HepG2 (cell line): ENCODE results near the gene CTSD. TPM values are rescaled to one million over a fixed set of nuclear protein-coding genes. Genes with fewer than 3 reads are reported as not detected.

ENCODE experiments used
- ATAC-seq: fragments of 200-7000 bp; cut with Tn5 transposase; 3 replicates; pipeline ENCODE4 v1.9.1; 2020; ENCODE audit warnings: mild to moderate bottlenecking, moderate library complexity
- BruUV-seq: library from RNA; stranded (reverse); fragments of 400-500 nt; replicated peaks from 2 replicates; lab custom pipeline; 2021; lab: Mats Ljungman, UMichigan
- CTCF ChIA-PET: fragments of 300-600 bp; formaldehyde crosslinking; extraction: SDS; loops from one replicate; lab custom pipeline; 2021; ENCODE audit warnings: low total read pairs, inconsistent platforms, low intra/inter-chr PET ratio; lab: Yijun Ruan, JAX
- POLR2A ChIA-PET: fragments of 350-600 bp; sonication (Branson Sonifier 250); formaldehyde crosslinking; loops from one replicate; lab custom pipeline; 2020; ENCODE audit warnings: antibody characterized with exemption, inconsistent platforms; lab: Yijun Ruan, JAX
- DNase-seq: peaks from one replicate; pipeline ENCODE4 v3.0.0-alpha.2; 2015; ENCODE audit warnings: low spot score
- FAIRE-seq: peaks from 3 replicates; lab custom pipeline; 2011; peaks lifted over from hg19 to GRCh38; lab: Jason Lieb, UNC
- H2AFZ ChIP-seq: one replicate; pipeline ENCODE4 v1.6.1; 2011; ENCODE audit warnings: low read length, inconsistent platforms
- H3K27ac ChIP-seq: fragments of 300-600 bp; 3 replicates; pipeline ENCODE4 v1.8.0; 2011; ENCODE audit warnings: mixed run types, mild to moderate bottlenecking, mixed read lengths, low read length, inconsistent platforms; ENCODE audit not compliant: insufficient read depth; ENCODE audit errors: extremely low read length
- H3K27me3 ChIP-seq, 2 experiments: fragments of 200-600 bp in 1 of 2; 2 replicates in 1 of 2; 3 replicates in 1 of 2; pipeline versions ENCODE4 v1.6.0 to v1.8.0; 2011; ENCODE audit warnings: low read length in 2 of 2, mild to moderate bottlenecking in 2 of 2, moderate library complexity in 2 of 2, inconsistent platforms in 1 of 2; ENCODE audit not compliant: insufficient read depth in 2 of 2, control insufficient read depth in 1 of 2
- H3K36me3 ChIP-seq, 2 experiments: fragments of 200-600 bp in 1 of 2; replicated peaks in 1 of 2; 2 replicates in 1 of 2; 3 replicates in 1 of 2; pipeline versions ENCODE4 v1.5.1 to v1.8.0; 2011; ENCODE audit warnings: low read length in 2 of 2, inconsistent platforms in 1 of 2; ENCODE audit not compliant: insufficient read depth in 2 of 2, control insufficient read depth in 1 of 2
- H3K4me1 ChIP-seq: 2 replicates; pipeline ENCODE4 v1.5.1; 2012; ENCODE audit warnings: low read length, inconsistent platforms; ENCODE audit not compliant: insufficient read depth
- H3K4me2 ChIP-seq: 2 replicates; pipeline ENCODE4 v1.6.0; 2011; ENCODE audit warnings: low read depth, low read length, inconsistent platforms
- H3K4me3 ChIP-seq, 3 experiments: fragments of 200-600 bp in 1 of 3; sonication (generic), shearing (Covaris generic) in 1 of 3; replicated peaks in 1 of 3; 2 replicates each; pipeline ENCODE4 v1.5.1; 2011 to 2016; ENCODE audit warnings: low read length in 3 of 3, inconsistent platforms in 2 of 3, low read depth in 2 of 3, mild to moderate bottlenecking in 2 of 3, control low read depth in 1 of 3, mixed read lengths in 1 of 3; ENCODE audit not compliant: insufficient read depth in 1 of 3
- H3K79me2 ChIP-seq: one replicate; pipeline ENCODE4 v1.6.1; 2011; ENCODE audit warnings: low read length, inconsistent platforms; ENCODE audit not compliant: insufficient read depth
- H3K9ac ChIP-seq: 2 replicates; pipeline ENCODE4 v1.6.0; 2011; ENCODE audit warnings: mild to moderate bottlenecking, low read depth, low read length, inconsistent platforms; ENCODE audit not compliant: insufficient read depth
- H3K9me3 ChIP-seq: 2 replicates; pipeline ENCODE4 v1.5.1; 2012; ENCODE audit warnings: mild to moderate bottlenecking, low read length
- H4K20me1 ChIP-seq: 2 replicates; pipeline ENCODE4 v1.6.0; 2011; ENCODE audit warnings: inconsistent platforms, mild to moderate bottlenecking, low read length, moderate library complexity; ENCODE audit not compliant: insufficient read depth
- ELF3 ChIP-seq: IDR thresholded peaks from 2 replicates; pipeline ENCODE4 v1.6.1; 2016; ENCODE audit warnings: missing genetic modification reagents, missing compliant biosample characterization
- ELF4 ChIP-seq: sonication (generic); formaldehyde crosslinking; IDR thresholded peaks from 2 replicates; pipeline ENCODE4 v1.5.0; 2020; ENCODE audit warnings: missing genetic modification reagents, mild to moderate bottlenecking, moderate library complexity, borderline replicate concordance
- MXD4 ChIP-seq: IDR thresholded peaks from 2 replicates; pipeline ENCODE4 v1.6.1; 2016; ENCODE audit warnings: mild to moderate bottlenecking, missing biosample characterization, missing genetic modification reagents
- NCOA1 ChIP-seq: sonication (generic); formaldehyde crosslinking; IDR thresholded peaks from 2 replicates; pipeline ENCODE4 v1.9.0; 2021; ENCODE audit warnings: missing genetic modification reagents
- NFKB2 ChIP-seq: sonication (generic); formaldehyde crosslinking; IDR thresholded peaks from 2 replicates; pipeline ENCODE4 v1.4.0; 2020; ENCODE audit warnings: missing genetic modification reagents, borderline replicate concordance
- ZFP90 ChIP-seq: sonication (generic); formaldehyde crosslinking; IDR thresholded peaks from 2 replicates; pipeline ENCODE4 v1.8.0; 2022; ENCODE audit warnings: missing genetic modification reagents, mild to moderate bottlenecking, inconsistent platforms, borderline replicate concordance
- ZNF232 ChIP-seq: sonication (generic); formaldehyde crosslinking; IDR thresholded peaks from 2 replicates; pipeline ENCODE4 v1.4.0; 2020; ENCODE audit warnings: missing genetic modification reagents, borderline replicate concordance
- ZNF235 ChIP-seq: sonication (generic); formaldehyde crosslinking; IDR thresholded peaks from 2 replicates; pipeline ENCODE4 v1.8.1; 2023; ENCODE audit warnings: mild to moderate bottlenecking, missing genetic modification reagents, borderline replicate concordance
- WGBS: methylation state at CpG from one replicate; pipeline ENCODE4 v1.1.6; 2017; ENCODE audit warnings: low lambda C conversion rate; 5-methylcytosine and 5-hydroxymethylcytosine counted together
- in situ Hi-C: cut with HindIII; loops from 2 replicates; pipeline ENCODE4 v1.10.0; 2017; ENCODE audit warnings: low pct_unique_long_range_greater_than_20kb; ENCODE audit not compliant: extremely low pct_ligation_motif_present
- intact Hi-C: fragments of 100-400 bp; cut with micrococcal nuclease; formaldehyde crosslinking; loops from one replicate; pipeline ENCODE4 v1.10.0; 2022; ENCODE audit not compliant: unreplicated experiment
- polyA plus RNA-seq, 8 experiments: library from polyadenylated mRNA; depleted of rRNA in 3 of 8; stranded (reverse) in 7 of 8; unstranded in 1 of 8; fragments of >200 nt; fragmentation: Illumina TruSeq in 4 of 8; extraction: Trizol in 4 of 8; gene quantifications; 2 replicates each; pipeline versions ENCODE4 v1.2.1 to v1.2.3, GENCODE V29; 2011 to 2016; ENCODE audit warnings: low read depth in 4 of 8, missing spikeins in 1 of 8, mixed read lengths in 1 of 8; ENCODE audit not compliant: insufficient read depth in 1 of 8
- total RNA-seq, 5 experiments: library from RNA; depleted of rRNA; stranded (reverse); fragments of >200 nt; fragmentation: Illumina TruSeq; extraction: Trizol; gene quantifications; 2 replicates each; pipeline ENCODE4 v1.2.3, GENCODE V29; 2016; ENCODE audit warnings: low read depth in 1 of 5
- TF ChIP-seq, protein P1 (sequence below): sonication (generic); formaldehyde crosslinking; IDR thresholded peaks from 2 replicates; pipeline ENCODE4 v1.8.0; 2023; ENCODE audit warnings: mild to moderate bottlenecking, missing genetic modification reagents
- TF ChIP-seq, protein P2 (sequence below): sonication (generic); formaldehyde crosslinking; IDR thresholded peaks from 2 replicates; pipeline ENCODE4 v1.5.1; 2020; ENCODE audit warnings: missing genetic modification reagents, mild to moderate bottlenecking, borderline replicate concordance

The CTSD gene
- total and polyA plus RNA-seq, 2 of the 13 experiments (the other 11 are each of a cell fraction or from before 2014, with no cell fraction given), result 143 to 230 TPM

GRCh38 chr11:1727096-1727690 lies 36.5 kb downstream of the CTSD start:
- whole genome bisulfite sequencing, result 30% methylated on average over 11 of the region's 11 CpGs
- CTCF ChIA-PET, result no interaction called here
- H3K9me3 ChIP-seq, result no peaks in the 10 kb centered on the region
- H3K4me3 ChIP-seq, result no peak overlapping the region
- peaks cover 0 to 47% of the 10 kb centered on the region in 2 experiments; a peak in 3 of 5 replicates for H3K27me3 ChIP-seq
- H3K36me3 ChIP-seq, result no peaks in the 10 kb centered on the region
- no peaks in the 10 kb centered on the region for H4K20me1 ChIP-seq
- DNase-seq (no peak), FAIRE-seq (no peak), ATAC-seq (no peak)
- BruUV-seq, result no TSS peak
- intact Hi-C loops (no loop called here), in situ Hi-C loops (no loop called here)
- POLR2A ChIA-PET, result no interaction called here
- no peaks in the 10 kb centered on the region for H3K4me1 ChIP-seq
- H3K4me2 ChIP-seq, result no peak overlapping the region
- TF ChIP-seq, protein P1, sequence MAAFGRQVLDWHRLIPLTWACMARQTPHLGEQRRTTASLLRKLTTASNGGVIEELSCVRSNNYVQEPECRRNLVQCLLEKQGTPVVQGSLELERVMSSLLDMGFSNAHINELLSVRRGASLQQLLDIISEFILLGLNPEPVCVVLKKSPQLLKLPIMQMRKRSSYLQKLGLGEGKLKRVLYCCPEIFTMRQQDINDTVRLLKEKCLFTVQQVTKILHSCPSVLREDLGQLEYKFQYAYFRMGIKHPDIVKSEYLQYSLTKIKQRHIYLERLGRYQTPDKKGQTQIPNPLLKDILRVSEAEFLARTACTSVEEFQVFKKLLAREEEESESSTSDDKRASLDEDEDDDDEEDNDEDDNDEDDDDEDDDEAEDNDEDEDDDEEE (CRISPR knock-in tag), result no peak
- TF ChIP-seq ZFP90 (CRISPR knock-in tag) (no peak), MXD4 (no peak), ELF4 (CRISPR knock-in tag) (no peak), NCOA1 (CRISPR knock-in tag) (no peak), ELF3 (CRISPR knock-in tag) (no peak), ZNF232 (CRISPR knock-in tag) (no peak), NFKB2 (CRISPR knock-in tag) (no peak), ZNF235 (CRISPR knock-in tag) (no peak)
- TF ChIP-seq, protein P2, sequence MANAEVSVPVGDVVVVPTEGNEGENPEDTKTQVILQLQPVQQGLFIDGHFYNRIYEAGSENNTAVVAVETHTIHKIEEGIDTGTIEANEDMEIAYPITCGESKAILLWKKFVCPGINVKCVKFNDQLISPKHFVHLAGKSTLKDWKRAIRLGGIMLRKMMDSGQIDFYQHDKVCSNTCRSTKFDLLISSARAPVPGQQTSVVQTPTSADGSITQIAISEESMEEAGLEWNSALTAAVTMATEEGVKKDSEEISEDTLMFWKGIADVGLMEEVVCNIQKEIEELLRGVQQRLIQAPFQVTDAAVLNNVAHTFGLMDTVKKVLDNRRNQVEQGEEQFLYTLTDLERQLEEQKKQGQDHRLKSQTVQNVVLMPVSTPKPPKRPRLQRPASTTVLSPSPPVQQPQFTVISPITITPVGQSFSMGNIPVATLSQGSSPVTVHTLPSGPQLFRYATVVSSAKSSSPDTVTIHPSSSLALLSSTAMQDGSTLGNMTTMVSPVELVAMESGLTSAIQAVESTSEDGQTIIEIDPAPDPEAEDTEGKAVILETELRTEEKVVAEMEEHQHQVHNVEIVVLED (CRISPR knock-in tag), result no peak
- no peak overlapping the region for H3K27ac ChIP-seq
- H3K79me2 ChIP-seq, result no peaks in the 10 kb centered on the region
- H2AFZ ChIP-seq, result no peak overlapping the region
- H3K9ac ChIP-seq, result no peak overlapping the region
